LNCaP clone FGC (cell line): Measurements from ENCODE around the gene PAQR6.

Source experiments
- DNase-seq: peaks from one replicate; pipeline ENCODE4 v3.0.0-alpha.2; 2011; ENCODE audit warnings: low read depth
- H3K4me3 ChIP-seq: 2 replicates; pipeline ENCODE4 v1.5.1; 2011; ENCODE audit warnings: mild to moderate bottlenecking, low read depth, low read length, control low read depth
- CTCF ChIP-seq: IDR thresholded peaks from 2 replicates; pipeline ENCODE4 v1.5.1; 2012; ENCODE audit warnings: mild to moderate bottlenecking; ENCODE audit not compliant: control insufficient read depth, insufficient read depth; ENCODE audit errors: extremely low read depth

PAQR6 gene

DNA sequence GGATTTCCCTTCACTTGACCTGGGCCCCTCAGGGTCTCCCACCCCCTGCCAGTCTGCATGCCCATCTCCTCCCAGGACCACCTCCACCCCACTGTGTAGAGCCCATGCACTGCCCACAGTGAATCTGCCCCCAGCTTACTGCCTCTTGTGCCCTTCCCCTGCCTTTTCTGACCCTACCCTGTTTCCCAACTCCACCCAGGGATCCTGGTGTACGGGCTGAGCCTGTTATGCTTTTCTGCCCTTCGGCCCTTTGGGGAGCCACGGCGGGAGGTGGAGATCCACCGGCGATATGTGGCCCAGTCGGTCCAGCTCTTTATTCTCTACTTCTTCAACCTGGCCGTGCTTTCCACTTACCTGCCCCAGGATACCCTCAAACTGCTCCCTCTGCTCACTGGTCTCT lies 38.2 kb upstream of the PAQR6 start:
- no peak for DNase-seq
- no peak overlapping the region for H3K4me3 ChIP-seq
- no peak for TF ChIP-seq CTCF

DNA sequence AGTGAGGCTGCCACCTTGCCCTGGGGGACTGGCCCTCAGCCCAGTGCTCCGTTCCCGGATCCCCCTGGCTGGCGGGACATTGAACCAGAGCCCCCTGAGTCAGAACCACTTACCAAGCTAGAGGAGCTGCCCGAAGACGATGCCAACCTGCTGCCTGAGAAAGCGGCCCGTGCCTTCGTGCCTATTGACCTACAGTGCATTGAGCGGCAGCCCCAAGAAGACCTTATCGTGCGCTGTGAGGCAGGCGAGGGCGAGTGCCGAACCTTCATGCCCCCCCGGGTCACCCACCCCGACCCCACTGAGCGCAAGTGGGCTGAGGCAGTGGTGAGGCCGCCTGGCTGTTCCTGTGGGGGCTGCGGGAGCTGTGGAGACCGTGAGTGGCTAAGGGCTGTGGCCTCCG lies 37.6 kb upstream of the PAQR6 start:
- TF ChIP-seq CTCF: no peak
- H3K4me3 ChIP-seq: peak overlapping the region; percentile 74

DNA sequence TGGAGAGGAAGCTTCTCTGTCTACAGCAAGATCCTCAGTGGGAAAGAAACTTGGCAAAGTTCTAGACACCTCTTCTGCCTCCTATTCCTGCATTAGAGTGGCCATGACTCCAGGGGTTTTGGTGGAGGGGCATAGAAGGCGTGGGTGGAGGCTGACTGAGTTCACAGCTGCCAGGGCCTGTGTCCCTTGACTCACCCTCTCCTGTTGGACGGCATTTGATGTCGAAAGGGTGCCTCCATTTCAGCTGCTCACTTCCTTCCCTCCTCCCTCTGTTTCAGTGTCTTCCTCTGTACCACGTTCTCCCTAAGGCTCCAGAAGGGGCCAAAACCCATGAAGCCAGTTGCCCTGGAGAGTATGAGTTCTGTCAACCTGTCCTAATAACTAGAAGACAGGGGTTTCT lies 36.9 kb upstream of the PAQR6 start:
- TF ChIP-seq CTCF: no peak
- no peak for DNase-seq
- H3K4me3 ChIP-seq: peak overlapping the region; percentile 74

More for the DNA sequence above, 37.6 kb upstream of the PAQR6 start:
- DNase-seq: no peak

GRCh38 chr1:156284112-156284511 lies 36.3 kb upstream of the PAQR6 start, which contains the start of gene TMEM79:
TMEM79 (plus strand) TSS chr1:156284325; CDS start chr1:156285227, 902 bp downstream.
- no peak for TF ChIP-seq CTCF
- no peak for DNase-seq
- H3K4me3 ChIP-seq: peak within 1 kb of the TSS; percentile 74

GRCh38 chr1:156283521-156283920 lies 35.7 kb upstream of the PAQR6 start:
- DNase-seq: no peak
- H3K4me3 ChIP-seq: peak overlapping the region; percentile 74
- TF ChIP-seq CTCF: no peak

- H3K4me3 ChIP-seq: peak within 1 kb of the TSS; percentile 74
- DNase-seq: peak; percentile 98
- no peak for TF ChIP-seq CTCF
Observed at GRCh38 chr1:156282479-156283222, 34.8 kb upstream of the PAQR6 start, which contains the start of gene SMG5. SMG5 (minus strand) TSS chr1:156282825; CDS start chr1:156282680, 145 bp downstream.

DNA sequence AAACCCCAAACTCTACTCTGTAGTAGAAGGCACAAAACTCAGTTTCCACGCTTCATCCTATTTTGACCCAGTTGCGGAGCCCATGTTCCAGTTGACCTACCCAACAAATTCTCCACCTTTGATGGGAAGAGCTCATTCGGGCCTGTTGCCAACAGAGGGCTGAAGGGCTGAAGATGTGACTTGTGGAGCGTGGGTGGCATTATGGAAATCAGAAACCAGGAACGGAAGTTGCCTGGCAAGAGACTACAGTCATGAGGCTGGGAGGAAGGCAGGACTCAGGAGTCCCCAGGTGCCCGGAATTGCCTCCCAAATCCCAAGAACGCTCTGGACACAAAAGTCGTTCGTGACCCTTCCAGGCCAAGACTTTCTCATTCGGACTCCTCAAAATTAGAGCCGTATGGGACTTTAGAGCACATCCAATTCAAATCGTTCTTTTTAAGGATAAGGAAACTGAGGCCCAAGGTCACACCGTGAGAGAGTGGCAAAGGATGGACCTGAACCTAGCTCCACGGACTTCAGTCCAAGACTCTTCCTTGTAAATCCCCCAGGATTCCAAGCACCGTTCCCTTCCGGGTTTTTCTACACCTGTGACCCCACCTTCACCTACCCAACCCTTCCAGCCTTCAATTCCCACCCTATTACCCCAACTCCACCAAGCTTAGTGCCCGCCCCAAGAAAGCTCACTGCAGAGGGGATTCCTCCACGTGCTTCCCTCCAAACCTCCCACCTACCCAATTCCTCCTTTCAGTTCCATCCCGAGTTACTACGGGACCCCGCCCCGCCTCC lies 34.0 kb upstream of the PAQR6 start:
- no peak for TF ChIP-seq CTCF
- no peak for DNase-seq
- peak overlapping the region; percentile 74 for H3K4me3 ChIP-seq
